ENCODE measurements around the gene NOX5.

- TF ChIP-seq, protein P1, sequence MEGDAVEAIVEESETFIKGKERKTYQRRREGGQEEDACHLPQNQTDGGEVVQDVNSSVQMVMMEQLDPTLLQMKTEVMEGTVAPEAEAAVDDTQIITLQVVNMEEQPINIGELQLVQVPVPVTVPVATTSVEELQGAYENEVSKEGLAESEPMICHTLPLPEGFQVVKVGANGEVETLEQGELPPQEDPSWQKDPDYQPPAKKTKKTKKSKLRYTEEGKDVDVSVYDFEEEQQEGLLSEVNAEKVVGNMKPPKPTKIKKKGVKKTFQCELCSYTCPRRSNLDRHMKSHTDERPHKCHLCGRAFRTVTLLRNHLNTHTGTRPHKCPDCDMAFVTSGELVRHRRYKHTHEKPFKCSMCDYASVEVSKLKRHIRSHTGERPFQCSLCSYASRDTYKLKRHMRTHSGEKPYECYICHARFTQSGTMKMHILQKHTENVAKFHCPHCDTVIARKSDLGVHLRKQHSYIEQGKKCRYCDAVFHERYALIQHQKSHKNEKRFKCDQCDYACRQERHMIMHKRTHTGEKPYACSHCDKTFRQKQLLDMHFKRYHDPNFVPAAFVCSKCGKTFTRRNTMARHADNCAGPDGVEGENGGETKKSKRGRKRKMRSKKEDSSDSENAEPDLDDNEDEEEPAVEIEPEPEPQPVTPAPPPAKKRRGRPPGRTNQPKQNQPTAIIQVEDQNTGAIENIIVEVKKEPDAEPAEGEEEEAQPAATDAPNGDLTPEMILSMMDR (IDR thresholded peaks at IDR 0.05): no peak
- no peak for TF ChIP-seq POLR2A (IDR thresholded peaks at IDR 0.05)
These were observed 45.2 kb upstream of the NOX5 start for GRCh38 chr15:68969298-68969697.
